ENCODE data around the gene PDE10A.

The PDE10A gene

GRCh38 chr6:165692106-165692653 lies 29.1 kb upstream of the PDE10A start:
- H3K4me3 ChIP-seq (ENCODE audit: low read depth, low read length): no peak overlapping the region
- no peak for DNase-seq (ENCODE audit: low read depth)
- TF ChIP-seq CTCF (IDR thresholded peaks at IDR 0.05; ENCODE audit: low read depth, low read length, missing control alignments): no peak

- no peak for TF ChIP-seq CTCF (IDR thresholded peaks at IDR 0.05; ENCODE audit: low read depth, low read length, missing control alignments)
- H3K4me3 ChIP-seq (ENCODE audit: low read depth, low read length): no peak overlapping the region
- no peak for DNase-seq (ENCODE audit: low read depth)
Observed at GRCh38 chr6:165689699-165690098, 26.7 kb upstream of the PDE10A start.

DNA sequence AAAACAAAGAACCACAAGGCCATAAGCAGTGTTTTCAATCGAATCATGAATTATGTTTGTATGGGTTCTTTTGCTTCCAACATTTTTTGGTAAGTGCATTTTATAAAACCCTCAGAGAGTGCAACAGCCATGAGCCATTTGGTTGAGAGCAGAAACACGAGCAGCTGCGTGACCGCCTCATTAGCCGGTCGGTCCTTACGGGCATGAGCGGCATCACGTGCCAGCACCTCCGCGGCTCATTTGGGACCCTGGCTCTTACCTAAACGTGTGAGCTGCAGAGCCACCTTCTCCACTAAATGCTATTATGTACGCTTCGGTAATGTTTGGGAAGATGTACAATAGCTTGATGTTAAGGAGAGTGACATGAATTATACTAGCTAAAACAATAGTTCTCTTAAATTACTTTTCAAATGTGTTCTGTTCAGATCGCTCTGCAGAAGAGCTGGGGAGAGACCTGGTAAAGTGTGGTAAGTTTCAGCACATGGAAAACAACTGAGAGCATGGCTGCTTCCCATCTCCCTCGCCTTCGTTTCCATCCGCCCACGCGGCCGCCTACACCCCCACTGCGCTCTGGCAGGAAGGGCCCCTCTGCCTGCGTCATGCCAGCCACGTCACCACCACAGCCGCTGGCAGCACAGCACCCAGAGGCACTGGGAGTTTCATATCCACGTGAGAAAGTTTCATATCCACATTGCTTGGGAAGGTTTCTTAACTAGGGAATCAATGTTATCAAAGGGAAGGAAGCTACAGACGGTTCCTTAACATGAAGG lies 23.7 kb upstream of the PDE10A start:
- H3K4me3 ChIP-seq (ENCODE audit: low read depth, low read length): no peak overlapping the region
- TF ChIP-seq CTCF (IDR thresholded peaks at IDR 0.05; ENCODE audit: low read depth, low read length, missing control alignments): no peak
- DNase-seq (ENCODE audit: low read depth): no peak

GRCh38 chr6:165685302-165685701 lies 22.3 kb upstream of the PDE10A start:
- TF ChIP-seq CTCF (IDR thresholded peaks at IDR 0.05; ENCODE audit: low read depth, low read length, missing control alignments): no peak
- H3K4me3 ChIP-seq (ENCODE audit: low read depth, low read length): no peak overlapping the region
- no peak for DNase-seq (ENCODE audit: low read depth)

- no peak for TF ChIP-seq CTCF (IDR thresholded peaks at IDR 0.05; ENCODE audit: low read depth, low read length, missing control alignments)
- no peak for DNase-seq (ENCODE audit: low read depth)
- H3K4me3 ChIP-seq (ENCODE audit: low read depth, low read length): no peak overlapping the region
Observed at GRCh38 chr6:165684333-165684732, 21.3 kb upstream of the PDE10A start.

DNA sequence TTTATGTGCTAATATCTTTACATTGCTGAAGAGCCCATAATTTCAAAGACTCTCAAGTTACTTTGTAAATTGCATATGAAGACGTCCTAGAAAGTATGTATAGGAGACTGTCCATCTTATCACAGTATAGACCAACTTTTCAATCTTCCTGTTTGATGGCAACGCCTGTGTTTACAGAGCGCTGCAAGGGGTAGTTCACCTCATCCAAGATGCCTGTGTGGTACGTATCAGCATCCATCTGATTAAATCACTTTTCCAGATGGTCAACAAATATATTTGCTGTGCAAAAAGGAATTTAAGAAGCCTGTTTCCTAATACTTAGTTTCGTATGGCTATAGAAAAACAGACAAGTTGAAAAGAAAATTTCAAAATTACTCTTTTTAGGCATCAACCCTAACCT lies 17.9 kb upstream of the PDE10A start:
- no peak for TF ChIP-seq CTCF (IDR thresholded peaks at IDR 0.05; ENCODE audit: low read depth, low read length, missing control alignments)
- DNase-seq (ENCODE audit: low read depth): no peak
- no peak overlapping the region for H3K4me3 ChIP-seq (ENCODE audit: low read depth, low read length)

DNA sequence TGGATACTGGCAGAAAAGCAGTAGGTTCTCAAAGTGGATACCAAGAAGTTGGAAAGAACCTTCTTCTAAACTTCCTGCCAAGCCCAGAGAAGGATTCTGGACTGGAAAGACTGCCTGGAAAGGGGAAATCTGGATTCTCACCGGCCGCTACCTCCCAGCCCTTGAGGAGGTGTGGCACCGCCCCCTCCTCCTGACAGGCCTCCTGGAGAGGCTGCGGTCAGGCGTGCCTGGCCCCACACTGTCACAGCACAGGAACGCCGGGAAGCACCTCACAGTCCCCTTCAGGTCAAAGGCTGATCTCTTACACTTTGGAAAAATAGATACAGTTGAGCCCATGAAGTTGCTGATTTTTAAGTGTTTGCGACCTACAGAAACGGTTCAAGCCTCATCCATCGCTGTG lies 16.3 kb upstream of the PDE10A start:
- no peak overlapping the region for H3K4me3 ChIP-seq (ENCODE audit: low read depth, low read length)
- TF ChIP-seq CTCF (IDR thresholded peaks at IDR 0.05; ENCODE audit: low read depth, low read length, missing control alignments): no peak
- no peak for DNase-seq (ENCODE audit: low read depth)
